Measurements from ENCODE around the gene NLGN1. TPM values are rescaled to one million over a fixed set of nuclear protein-coding genes. Genes with fewer than 3 reads are reported as not detected.

The NLGN1 gene
- total and polyA plus RNA-seq, 2 of the 13 experiments (the other 11 are each of a cell fraction or from before 2014, with no cell fraction given) = not detected

- H3K9me3 ChIP-seq (ENCODE audit: low read length) = no peaks in the 10 kb centered on the region
- H3K27me3 ChIP-seq (ENCODE audit: control insufficient read depth in 1 of 2, insufficient read depth in 2 of 2, low read length in 2 of 2) = no peaks in the 10 kb centered on the region
- 2% methylated on average over 3 of the region's 3 CpGs for WGBS (ENCODE audit: low lambda C conversion rate)
- H3K79me2 ChIP-seq (ENCODE audit: insufficient read depth, low read length) = no peaks in the 10 kb centered on the region
- intact Hi-C loops (cut with micrococcal nuclease; ENCODE audit: unreplicated experiment) = no loop called here
- BruUV-seq (replicated peaks) = no TSS peak
- no peaks in the 10 kb centered on the region for H3K4me1 ChIP-seq (ENCODE audit: insufficient read depth, low read length)
- H2AFZ ChIP-seq (ENCODE audit: low read length) = no peak overlapping the region
- no peak overlapping the region for H3K9ac ChIP-seq (ENCODE audit: insufficient read depth, low read depth, low read length)
- no peaks in the 10 kb centered on the region for H3K36me3 ChIP-seq (replicated peaks in 1 of 2; ENCODE audit: control insufficient read depth in 1 of 2, insufficient read depth in 2 of 2, low read length in 2 of 2)
- FAIRE-seq (no peak), ATAC-seq (no peak), DNase-seq (ENCODE audit: low spot score) (no peak)
- no peaks in the 10 kb centered on the region for H4K20me1 ChIP-seq (ENCODE audit: insufficient read depth, low read length)
- H3K4me3 ChIP-seq (replicated peaks in 1 of 3; ENCODE audit: insufficient read depth in 1 of 3, low read depth in 2 of 3, low read length in 3 of 3) = no peak overlapping the region
- H3K27ac ChIP-seq (ENCODE audit: extremely low read length, insufficient read depth, low read length) = no peak overlapping the region
- H3K4me2 ChIP-seq (ENCODE audit: low read depth, low read length) = no peak overlapping the region
- POLR2A ChIA-PET = no interaction called here
- in situ Hi-C loops (cut with HindIII; ENCODE audit: extremely low pct_ligation_motif_present, low pct_unique_long_range_greater_than_20kb) = no loop called here
- CTCF ChIA-PET (ENCODE audit: low intra/inter-chr PET ratio, low total read pairs) = no interaction called here
- no peak for TF ChIP-seq SKIL (CRISPR knock-in tag; IDR thresholded peaks at IDR 0.05; ENCODE audit: borderline replicate concordance)
- no peak for TF ChIP-seq CENPBD1 (CRISPR knock-in tag; IDR thresholded peaks at IDR 0.05; ENCODE audit: borderline replicate concordance, low read depth)
- no peak for TF ChIP-seq ZNF275 (CRISPR knock-in tag; IDR thresholded peaks at IDR 0.05; ENCODE audit: borderline replicate concordance)
- TF ChIP-seq KMT2B (CRISPR knock-in tag; IDR thresholded peaks at IDR 0.05) = no peak
- no peak for TF ChIP-seq TOE1 (CRISPR knock-in tag; IDR thresholded peaks at IDR 0.05)
- TF ChIP-seq POGK (CRISPR knock-in tag; conservative IDR thresholded peaks at IDR 0.05) = no peak
- no peak for TF ChIP-seq PRMT3 (CRISPR knock-in tag; IDR thresholded peaks at IDR 0.05; ENCODE audit: borderline replicate concordance, low read depth)
- no peak for TF ChIP-seq ZNF280D (CRISPR knock-in tag; IDR thresholded peaks at IDR 0.05)
- TF ChIP-seq AKAP8 (CRISPR knock-in tag; IDR thresholded peaks at IDR 0.05) = no peak
- no peak for TF ChIP-seq CSRNP1 (CRISPR knock-in tag; IDR thresholded peaks at IDR 0.05)
- TF ChIP-seq TARDBP (CRISPR knock-in tag; IDR thresholded peaks at IDR 0.05) = no peak
Measured at GRCh38 chr3:173719585-173719984, 322.0 kb downstream of the NLGN1 start.
